Measurements from ENCODE around the gene LDB1.

The LDB1 gene

GRCh38 chr10:102120142-102120990 is at the start of gene LDB1:
TSS of gene LDB1 (minus strand) at chr10:102120368. CDS start at chr10:102120110, 258 bp downstream.
- peak; percentile 65 to 69 for DNase-seq

- DNase-seq = no peak
These were observed 47.7 kb upstream of the LDB1 start for GRCh38 chr10:102167861-102168260.

GRCh38 chr10:102163342-102163989 is 43.3 kb upstream of the LDB1 start:
- no peak for DNase-seq

GRCh38 chr10:102159831-102160230 is 39.7 kb upstream of the LDB1 start:
- no peak for DNase-seq

GRCh38 chr10:102159051-102159597 is 39.0 kb upstream of the LDB1 start:
- no peak for DNase-seq

GRCh38 chr10:102157224-102157623 is 37.1 kb upstream of the LDB1 start:
- no peak for DNase-seq

GRCh38 chr10:102154466-102155116 is 34.4 kb upstream of the LDB1 start:
- DNase-seq = no peak

- DNase-seq = no peak
These were observed 33.0 kb upstream of the LDB1 start for GRCh38 chr10:102153093-102153620.

GRCh38 chr10:102152545-102152890 is 32.4 kb upstream of the LDB1 start:
- DNase-seq = no peak

GRCh38 chr10:102151774-102152544 is 31.8 kb upstream of the LDB1 start, which contains the start of gene NOLC1:
TSS of gene NOLC1 (plus strand) at chr10:102152389. CDS start at chr10:102152411, 22 bp downstream.
- peak; percentile 91 to 94 for DNase-seq

GRCh38 chr10:102150970-102151773 is 31.0 kb upstream of the LDB1 start:
- DNase-seq = no peak

GRCh38 chr10:102148275-102148674 is 28.1 kb upstream of the LDB1 start:
- DNase-seq = no peak

- DNase-seq = no peak
These were observed 27.4 kb upstream of the LDB1 start for GRCh38 chr10:102147561-102147960.

GRCh38 chr10:102146971-102147428 is 26.8 kb upstream of the LDB1 start:
- no peak for DNase-seq

- DNase-seq = no peak
These were observed 21.5 kb upstream of the LDB1 start for GRCh38 chr10:102141583-102142107.

- DNase-seq = no peak
These were observed 20.9 kb upstream of the LDB1 start for GRCh38 chr10:102140913-102141540.

- no peak for DNase-seq
These were observed 20.1 kb upstream of the LDB1 start for GRCh38 chr10:102140218-102140617.

- DNase-seq = no peak
These were observed 19.3 kb upstream of the LDB1 start for GRCh38 chr10:102139281-102140110.

GRCh38 chr10:102135956-102136526 is 15.9 kb upstream of the LDB1 start:
- DNase-seq = no peak
